GM19043 (cell line): Measurements from ENCODE around the gene TRIP6.

ENCODE experiments used
- ATAC-seq: cut with Tn5 transposase; IDR thresholded peaks from one replicate; pipeline ENCODE4 v1.9.1; 2021; ENCODE audit warnings: low read depth; ENCODE audit not compliant: unreplicated experiment

The TRIP6 gene

GRCh38 chr7:100888291-100888987, 21.3 kb downstream of the TRIP6 start:
- no peak for ATAC-seq

- peak; percentile 32 for ATAC-seq
Measured at GRCh38 chr7:100888988-100889750, 22.0 kb downstream of the TRIP6 start, which contains the start of gene UFSP1. Gene UFSP1, minus strand, starts transcription at chr7:100889715. Its CDS starts 444 bp downstream, at chr7:100889271.

DNA sequence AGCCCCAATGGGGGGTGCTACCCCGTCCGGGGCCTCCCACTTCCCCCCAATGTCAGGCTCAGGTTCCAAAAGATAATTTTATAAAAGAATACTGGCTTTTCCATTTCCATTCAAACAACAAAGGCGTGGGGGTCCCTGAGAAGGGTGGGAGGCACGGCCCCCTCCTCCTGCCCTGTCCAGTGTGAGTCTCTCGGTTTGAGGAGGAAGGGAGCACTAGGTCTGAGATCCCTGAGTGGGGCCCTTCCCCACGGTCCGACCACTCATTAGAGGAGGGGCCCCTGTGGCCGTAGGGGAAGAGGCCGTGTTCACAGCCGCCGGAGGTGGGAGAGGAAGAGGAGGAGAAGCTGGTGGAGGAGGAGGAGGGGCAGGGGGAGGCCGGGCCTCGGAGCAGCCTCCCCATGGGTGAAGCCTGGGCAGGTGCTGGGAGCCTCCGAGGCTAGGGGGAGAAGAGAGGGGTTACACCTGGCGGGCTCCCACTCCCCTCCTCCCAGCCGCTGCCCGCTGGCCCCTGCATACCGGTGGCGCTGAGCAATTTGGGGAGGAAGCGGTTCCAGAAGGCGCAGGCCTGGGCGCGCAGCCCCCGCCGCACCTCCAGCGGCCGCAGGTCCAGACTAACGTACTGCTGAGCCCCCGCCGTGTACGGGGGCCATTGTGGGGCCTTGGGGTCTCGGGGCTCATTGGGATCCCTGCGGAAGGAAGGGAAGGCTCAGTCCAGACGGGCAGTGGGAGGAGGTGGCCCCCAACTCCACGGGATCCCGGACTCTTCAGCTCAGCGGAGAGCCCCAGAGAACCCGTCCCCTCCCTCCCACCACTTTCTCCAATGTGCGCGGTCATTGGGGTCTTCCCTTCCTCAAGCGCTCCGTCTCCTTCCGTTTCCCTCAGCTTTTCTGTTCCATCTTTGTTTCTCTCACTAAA, 23.7 kb downstream of the TRIP6 start:
- no peak for ATAC-seq

DNA sequence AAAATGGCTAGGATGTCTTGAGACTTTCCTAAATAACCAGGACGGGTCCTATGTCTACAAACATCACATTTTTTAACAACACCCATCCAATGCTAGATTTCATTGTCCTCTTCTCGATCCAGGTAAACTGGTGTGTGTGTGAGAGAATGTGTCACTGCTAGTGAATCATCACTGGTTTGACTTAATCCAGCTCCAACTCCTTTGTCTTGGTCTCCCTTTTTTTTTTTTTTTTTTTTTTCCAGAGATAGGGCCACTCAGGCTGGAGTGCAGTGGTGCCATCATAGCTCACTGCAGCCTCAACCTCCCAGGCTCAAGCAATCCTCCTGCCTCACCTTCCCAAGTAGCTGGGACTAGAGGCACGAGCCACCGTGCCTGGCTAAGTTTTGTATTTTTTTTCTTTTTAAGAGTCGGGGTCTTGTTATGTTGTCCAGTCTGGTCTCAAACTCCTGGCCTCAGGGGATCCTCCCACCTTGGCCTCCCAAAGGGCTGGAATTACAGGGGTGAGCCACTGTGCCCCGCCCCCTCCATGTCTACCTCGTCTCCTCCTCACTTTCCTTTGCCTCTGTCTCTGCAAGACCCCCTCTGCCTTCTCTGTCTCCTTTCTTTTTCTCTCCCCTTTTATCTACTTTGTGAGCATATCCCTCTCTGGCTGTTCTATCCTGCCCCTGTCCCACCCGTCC, 24.5 kb downstream of the TRIP6 start:
- ATAC-seq = no peak

- no peak for ATAC-seq
Measured at GRCh38 chr7:100892364-100893317, 25.5 kb downstream of the TRIP6 start.

DNA sequence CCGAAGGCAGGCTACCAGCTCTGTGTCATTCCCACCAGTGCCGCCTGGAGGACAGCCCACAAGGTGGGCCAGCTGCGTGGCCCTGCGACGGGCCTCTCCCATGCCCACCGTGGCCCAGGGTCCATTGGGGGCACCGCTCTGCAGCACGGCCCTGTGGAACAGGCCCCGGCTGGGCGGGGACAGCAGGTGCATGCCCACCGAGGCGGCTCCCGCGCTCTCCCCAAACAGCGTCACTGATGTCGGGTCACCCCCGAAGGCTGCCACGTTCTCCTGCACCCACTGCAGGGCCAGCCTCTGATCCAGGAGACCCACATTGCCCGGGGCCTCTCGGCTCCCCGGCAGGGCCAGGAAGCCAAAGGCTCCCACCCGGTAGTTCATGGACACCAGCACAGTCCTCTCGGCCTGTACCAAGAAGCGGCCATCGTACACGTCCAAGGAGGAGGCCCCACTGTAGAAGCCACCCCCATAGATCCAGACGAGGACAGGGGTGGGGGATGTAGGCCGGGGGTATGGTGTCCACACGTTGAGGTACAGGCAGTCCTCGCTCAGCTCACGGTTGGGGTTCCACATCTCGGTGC, 26.2 kb downstream of the TRIP6 start:
- ATAC-seq = no peak

DNA sequence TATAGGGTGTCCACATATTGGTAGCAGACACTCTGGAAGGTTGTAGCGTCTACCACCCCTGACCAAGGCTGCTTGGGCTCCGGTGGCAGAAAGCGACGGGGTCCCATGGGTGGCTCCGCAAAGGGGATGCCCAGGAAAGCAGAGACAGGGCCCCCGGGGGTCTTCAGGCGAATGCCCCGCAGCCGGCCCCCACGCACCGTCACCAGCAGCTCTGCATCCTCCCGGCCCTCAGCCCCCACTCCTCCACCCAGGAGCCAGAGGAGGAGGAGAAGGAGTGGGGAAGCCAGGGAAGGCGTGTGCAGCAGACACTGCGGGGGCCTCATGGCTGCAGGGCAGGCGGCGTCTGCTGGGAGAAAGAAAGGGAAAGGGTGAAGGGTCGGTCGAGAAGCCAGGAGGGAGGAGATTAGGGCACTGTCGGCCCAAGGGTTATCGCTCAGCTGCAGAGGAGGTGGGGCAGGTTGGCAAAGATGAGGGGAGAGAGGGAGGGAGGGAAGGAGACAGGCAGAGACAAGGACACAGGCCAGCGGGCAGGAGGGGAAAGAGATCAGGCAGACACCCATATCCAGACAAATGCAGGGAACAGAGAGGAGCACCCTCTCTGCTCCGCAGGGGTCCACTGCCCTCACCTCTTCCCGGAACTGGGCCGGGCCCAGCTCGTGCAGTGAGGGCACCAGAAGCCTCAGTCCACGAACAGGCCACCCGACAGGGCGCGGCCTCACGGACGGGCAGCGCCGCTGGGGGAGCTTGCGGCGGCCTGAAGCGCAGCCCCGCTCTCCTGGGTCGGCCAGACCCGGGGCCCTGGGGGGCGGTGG, 26.9 kb downstream of the TRIP6 start:
- no peak for ATAC-seq

- ATAC-seq = no peak
Measured at GRCh38 chr7:100894860-100895700, 27.9 kb downstream of the TRIP6 start.

- ATAC-seq = no peak
Measured at GRCh38 chr7:100895701-100895955, 28.4 kb downstream of the TRIP6 start, which contains the start of gene ACHE. Gene ACHE, minus strand, starts transcription at chr7:100895888. Its CDS starts 1,656 bp downstream, at chr7:100894232.

DNA sequence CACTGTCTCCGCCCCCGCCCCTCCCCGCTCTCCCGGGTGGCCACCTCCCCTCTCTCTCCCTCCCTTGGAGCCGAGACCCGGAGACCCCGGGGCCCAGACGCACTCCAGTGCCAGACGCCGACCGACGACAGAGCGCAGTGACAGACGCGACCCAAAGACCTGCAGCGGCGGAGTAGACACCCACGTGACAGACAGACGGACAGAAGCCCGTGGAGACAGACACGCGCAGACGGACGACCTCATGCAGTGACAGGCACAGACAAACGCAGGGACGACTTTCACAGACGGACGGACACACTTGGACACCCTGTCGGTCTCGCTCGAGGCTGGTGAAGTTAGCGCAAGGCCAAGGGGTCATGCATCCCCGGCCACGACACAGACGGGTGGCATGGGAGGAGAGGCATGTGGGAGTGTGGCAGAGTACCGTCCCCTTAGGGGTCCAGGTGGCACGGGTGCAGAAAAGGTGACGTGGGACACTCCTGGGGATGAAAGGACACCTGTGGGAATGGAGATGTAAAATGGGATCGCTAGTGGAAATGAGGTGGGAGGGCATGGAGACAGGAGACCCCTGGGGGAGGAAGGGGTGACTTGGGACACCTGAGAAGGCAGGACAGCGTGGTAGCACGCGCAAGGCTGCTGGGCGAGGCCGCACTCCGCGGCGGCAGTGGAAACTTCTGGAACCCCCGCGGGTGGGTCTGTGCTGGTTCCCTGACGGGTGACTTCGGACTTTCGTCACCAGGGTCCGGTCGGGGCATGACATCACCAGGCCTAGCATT, 29.0 kb downstream of the TRIP6 start:
- ATAC-seq = no peak

- ATAC-seq = no peak
Measured at GRCh38 chr7:100896732-100897608, 29.8 kb downstream of the TRIP6 start.

DNA sequence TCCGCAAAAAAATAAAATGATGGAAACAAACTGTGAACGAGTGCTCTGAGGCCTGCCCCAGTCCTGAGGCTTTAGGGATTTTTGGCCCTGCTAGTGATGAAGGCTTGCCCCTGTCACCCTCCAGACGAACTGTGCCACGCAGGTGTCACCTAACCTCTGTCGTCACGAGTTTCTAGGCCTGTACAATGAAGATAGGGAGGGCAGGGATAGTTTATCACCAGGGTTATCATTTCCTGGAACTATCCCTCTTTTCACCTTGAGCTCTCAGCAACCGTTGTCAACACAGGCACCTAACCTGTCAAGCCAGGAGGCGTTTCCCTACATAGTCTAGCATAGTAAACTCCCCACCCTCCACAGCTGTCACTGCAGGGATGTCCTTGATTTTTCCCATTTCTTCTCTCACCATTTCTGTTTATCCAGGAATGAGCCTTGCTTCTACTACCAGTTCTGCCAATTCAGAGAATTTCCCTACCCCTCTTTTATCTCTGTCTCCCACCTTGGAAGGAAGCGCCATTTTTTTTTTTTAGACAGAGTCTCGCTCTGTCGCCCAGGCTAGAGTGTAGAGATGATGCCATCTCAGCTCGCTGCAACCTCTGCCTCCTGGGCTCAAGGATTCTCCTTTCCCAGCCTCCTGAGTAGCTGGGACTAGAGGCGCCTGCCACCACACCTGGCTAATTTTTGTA, 30.7 kb downstream of the TRIP6 start:
- no peak for ATAC-seq

GRCh38 chr7:100899432-100899831, 32.2 kb downstream of the TRIP6 start:
- ATAC-seq = no peak

- no peak for ATAC-seq
Measured at GRCh38 chr7:100900978-100901377, 33.8 kb downstream of the TRIP6 start.

DNA sequence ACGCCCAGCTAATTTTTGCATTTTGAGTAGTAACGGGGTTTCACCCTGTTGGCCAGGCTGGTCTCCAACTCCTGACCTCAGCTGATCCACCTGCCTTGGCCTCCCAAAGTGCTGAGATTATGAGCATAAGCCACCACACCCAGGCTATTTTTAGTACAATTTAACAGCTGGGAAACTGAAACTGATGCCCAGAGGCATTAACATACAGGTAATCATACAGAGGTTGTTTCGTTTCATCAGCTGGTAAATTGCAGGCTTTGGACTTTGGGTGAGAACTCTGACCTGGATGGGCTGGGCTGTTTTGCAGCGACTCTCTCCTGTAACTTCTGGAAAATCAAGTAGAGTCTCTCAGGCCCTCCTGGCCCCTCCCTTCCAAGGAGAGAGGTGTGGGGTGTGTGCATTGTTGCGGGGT, 34.7 kb downstream of the TRIP6 start:
- no peak for ATAC-seq
